Fibroblast of skin of right biceps (primary cell): Measurements from ENCODE around the gene CERS3.

ENCODE experiments used
- DNase-seq: peaks from one replicate; pipeline ENCODE4 v3.0.0-alpha.2; 2013

Gene CERS3

DNA sequence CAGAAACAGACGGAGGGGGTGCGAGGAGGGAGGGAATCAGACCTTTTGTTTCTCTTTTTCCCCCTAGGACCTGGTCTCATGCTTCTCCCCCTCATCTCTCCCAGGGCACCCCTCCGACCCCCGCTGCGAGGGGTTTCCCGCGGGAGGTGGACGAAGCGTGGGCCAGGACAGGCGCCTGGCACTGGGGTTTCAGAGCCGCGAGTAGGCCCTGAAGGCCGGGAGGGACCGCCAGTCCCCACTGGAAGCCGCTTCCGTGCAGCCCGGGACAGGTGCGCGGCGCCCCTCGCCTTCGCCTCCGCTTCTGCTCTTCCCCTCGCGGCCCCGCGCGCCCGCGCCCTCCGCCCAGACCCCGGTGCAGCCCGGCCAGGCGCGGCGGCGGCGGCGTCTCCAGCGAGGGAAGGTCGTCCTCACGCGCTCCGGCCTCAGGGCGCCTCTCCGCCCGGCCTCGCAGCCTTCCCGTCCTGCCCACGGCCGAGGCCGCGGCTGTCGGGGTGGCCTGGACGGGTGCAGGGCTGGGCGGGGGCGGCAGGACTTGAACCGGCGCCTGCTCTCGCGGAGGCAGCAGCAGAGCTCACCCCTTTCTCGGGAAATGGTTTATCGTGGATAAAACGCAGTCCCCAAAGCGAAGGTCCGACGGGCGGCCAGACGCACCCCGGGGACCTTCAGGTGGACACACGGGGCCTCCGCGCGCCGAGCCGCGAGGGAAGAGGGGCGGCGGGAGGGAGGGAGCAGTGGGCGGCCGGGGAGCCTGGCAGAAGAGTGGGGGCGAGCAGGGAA lies 155.4 kb downstream of the CERS3 start:
- no peak for DNase-seq

DNA sequence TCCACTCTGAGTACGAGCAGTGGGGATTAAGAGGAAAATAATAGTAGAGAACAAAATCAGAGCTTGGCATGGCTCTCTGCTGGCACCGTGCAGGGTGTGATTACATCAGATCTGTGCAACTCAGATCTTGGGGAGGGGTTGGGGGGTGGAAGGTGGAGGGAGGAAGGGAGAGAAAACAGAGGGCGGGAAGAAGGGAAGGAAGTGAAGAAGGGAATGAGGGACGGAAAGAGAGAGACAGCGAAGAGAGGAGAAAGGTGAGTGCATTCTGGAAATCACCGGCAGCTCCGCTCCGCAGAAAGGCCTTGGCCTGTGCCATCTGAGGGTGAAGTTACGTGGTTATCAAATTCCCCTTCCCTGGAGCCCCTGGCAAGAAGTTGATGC lies 156.0 kb downstream of the CERS3 start:
- no peak for DNase-seq

DNA sequence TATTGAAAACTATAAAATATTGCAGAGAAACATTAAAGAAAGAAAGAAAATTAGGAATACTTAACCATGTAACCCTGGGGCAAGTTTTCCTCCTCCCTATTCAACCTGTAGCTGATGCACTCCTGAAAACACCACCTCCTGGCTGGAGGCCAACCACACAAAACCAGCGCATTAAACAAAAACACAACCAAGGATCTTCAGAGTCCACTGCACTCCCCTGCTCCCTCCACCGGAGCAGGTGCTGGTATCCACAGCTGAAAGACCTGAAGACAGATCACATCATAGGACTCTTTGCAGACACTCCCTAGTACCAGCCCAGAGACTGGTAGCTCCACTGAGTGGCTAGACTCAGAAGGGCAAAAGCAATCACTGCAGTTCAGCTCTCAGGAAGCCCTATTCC lies 173.4 kb downstream of the CERS3 start:
- DNase-seq = no peak

GRCh38 chr15:100353449-100353848 lies 175.3 kb downstream of the CERS3 start:
- DNase-seq = no peak

- DNase-seq = peak; percentile 64
Measured at GRCh38 chr15:100350434-100351226, 178.1 kb downstream of the CERS3 start.
